ENCODE measurements around the gene NUP210. TPM values are rescaled to one million over a fixed set of nuclear protein-coding genes. Genes with fewer than 3 reads are reported as not detected.

The NUP210 gene
- polyA plus RNA-seq, 1 experiment = 0.32 TPM

DNA sequence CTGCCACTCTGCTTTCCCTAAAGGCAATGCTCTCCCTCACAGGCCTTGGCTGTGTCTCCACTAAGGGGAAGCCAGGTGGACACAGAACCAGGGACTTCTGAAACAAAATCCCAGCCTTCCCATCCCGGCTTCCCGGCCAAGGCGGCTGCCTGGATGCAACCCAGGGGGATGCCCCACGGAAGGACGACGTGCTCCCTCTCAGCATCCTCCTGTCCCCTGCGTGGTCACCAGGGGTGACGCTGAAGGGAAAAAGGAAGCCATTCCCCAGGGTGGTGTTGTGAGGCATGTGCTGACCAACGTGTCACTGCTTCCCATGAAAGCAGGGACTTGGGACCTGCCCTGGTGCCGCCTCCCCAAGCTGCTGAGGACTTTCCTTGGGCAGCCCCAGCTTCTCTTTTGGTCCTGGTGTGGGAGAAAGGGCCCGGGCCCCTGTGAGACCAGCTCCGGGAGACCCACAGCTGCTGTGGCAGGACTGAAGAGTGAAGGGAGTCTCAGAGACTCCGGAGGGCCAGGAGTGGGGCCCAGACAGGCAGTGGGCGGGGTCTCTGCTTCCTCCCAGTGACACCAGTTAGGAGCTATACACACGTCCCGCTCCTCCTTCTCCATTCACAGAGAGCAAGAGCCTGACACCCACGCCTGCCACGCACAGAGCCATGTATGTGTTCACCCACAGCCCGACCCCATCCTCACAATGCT, 139.2 kb downstream of the NUP210 start:
- no peak for DNase-seq (ENCODE audit: low read depth)
- no peak overlapping the region for H3K4me3 ChIP-seq (ENCODE audit: low read depth, low read length)
- H3K36me3 ChIP-seq (ENCODE audit: control insufficient read depth, insufficient read depth, low read length) = no peaks in the 10 kb centered on the region
- CTCF ChIA-PET = no interaction called here
- TF ChIP-seq, protein P1, sequence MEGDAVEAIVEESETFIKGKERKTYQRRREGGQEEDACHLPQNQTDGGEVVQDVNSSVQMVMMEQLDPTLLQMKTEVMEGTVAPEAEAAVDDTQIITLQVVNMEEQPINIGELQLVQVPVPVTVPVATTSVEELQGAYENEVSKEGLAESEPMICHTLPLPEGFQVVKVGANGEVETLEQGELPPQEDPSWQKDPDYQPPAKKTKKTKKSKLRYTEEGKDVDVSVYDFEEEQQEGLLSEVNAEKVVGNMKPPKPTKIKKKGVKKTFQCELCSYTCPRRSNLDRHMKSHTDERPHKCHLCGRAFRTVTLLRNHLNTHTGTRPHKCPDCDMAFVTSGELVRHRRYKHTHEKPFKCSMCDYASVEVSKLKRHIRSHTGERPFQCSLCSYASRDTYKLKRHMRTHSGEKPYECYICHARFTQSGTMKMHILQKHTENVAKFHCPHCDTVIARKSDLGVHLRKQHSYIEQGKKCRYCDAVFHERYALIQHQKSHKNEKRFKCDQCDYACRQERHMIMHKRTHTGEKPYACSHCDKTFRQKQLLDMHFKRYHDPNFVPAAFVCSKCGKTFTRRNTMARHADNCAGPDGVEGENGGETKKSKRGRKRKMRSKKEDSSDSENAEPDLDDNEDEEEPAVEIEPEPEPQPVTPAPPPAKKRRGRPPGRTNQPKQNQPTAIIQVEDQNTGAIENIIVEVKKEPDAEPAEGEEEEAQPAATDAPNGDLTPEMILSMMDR (IDR thresholded peaks at IDR 0.05; ENCODE audit: insufficient read depth, low read depth, low read length) = no peak
- peaks cover 25% of the 10 kb centered on the region for H3K27me3 ChIP-seq (ENCODE audit: control insufficient read depth, insufficient read depth, low read length)
- POLR2A ChIA-PET = no interaction called here

GRCh38 chr3:13280122-13280790, 139.9 kb downstream of the NUP210 start:
- POLR2A ChIA-PET = interaction anchor here (0.6 kb wide), 1 partner anchor 411 kb away, joined by 3 read pairs; no protein-coding TSS in a partner anchor
- H3K4me3 ChIP-seq (ENCODE audit: low read depth, low read length) = no peak overlapping the region
- CTCF ChIA-PET = no interaction called here
- TF ChIP-seq, protein P1 (IDR thresholded peaks at IDR 0.05; ENCODE audit: insufficient read depth, low read depth, low read length) = no peak
- no peak for DNase-seq (ENCODE audit: low read depth)
- H3K27me3 ChIP-seq (ENCODE audit: control insufficient read depth, insufficient read depth, low read length) = peaks cover 29% of the 10 kb centered on the region
- no peaks in the 10 kb centered on the region for H3K36me3 ChIP-seq (ENCODE audit: control insufficient read depth, insufficient read depth, low read length)

GRCh38 chr3:13279532-13279910, 140.6 kb downstream of the NUP210 start:
- DNase-seq (ENCODE audit: low read depth) = no peak
- Histone ChIP-seq H3K27me3 (ENCODE audit: control insufficient read depth, insufficient read depth, low read length) (peaks cover 25% of the 10 kb centered on the region), H3K4me3 (ENCODE audit: low read depth, low read length) (no peak overlapping the region), H3K36me3 (ENCODE audit: control insufficient read depth, insufficient read depth, low read length) (no peaks in the 10 kb centered on the region)
- ChIA-PET POLR2A (no interaction called here), CTCF (no interaction called here)
- TF ChIP-seq, protein P1 (IDR thresholded peaks at IDR 0.05; ENCODE audit: insufficient read depth, low read depth, low read length) = no peak

DNA sequence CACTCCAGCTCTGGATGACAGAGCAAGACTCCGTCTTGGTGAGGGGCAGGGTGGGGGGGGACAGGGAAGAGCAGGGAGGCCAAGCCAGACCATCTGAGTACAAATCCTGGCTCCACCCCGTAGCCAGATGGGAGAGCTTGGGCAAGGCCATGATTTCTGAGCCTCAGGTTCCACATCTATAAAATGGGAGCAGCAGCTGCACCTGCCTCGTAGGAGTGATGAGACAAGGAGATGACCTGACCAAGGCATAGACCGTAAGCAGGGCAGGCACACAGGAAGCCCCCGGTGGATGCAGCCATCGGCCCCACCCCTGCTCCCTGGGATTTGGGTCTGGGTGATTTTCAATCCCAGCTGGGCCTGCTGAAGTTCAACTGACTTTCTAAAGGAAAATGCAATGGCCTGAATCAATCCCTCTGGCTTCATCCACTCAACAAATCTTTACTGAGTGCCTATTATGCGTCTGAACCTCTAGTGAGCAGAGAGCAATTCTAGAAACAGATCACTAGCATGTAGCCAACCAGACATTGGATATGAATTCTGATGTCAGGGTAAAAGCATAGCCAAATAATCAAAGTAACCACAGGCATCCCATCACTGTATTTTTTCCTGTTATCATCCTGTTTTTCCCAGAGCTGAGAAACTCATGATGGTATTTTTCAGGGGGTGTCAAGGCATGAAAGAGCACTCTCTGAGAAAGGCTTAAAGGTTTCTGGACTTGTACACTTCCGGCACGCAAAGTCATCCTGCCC, 141.2 kb downstream of the NUP210 start:
- POLR2A ChIA-PET = no interaction called here
- CTCF ChIA-PET = no interaction called here
- DNase-seq (ENCODE audit: low read depth) = no peak
- TF ChIP-seq, protein P1 (IDR thresholded peaks at IDR 0.05; ENCODE audit: insufficient read depth, low read depth, low read length) = no peak
- no peaks in the 10 kb centered on the region for H3K36me3 ChIP-seq (ENCODE audit: control insufficient read depth, insufficient read depth, low read length)
- H3K27me3 ChIP-seq (ENCODE audit: control insufficient read depth, insufficient read depth, low read length) = peaks cover 24% of the 10 kb centered on the region
- H3K4me3 ChIP-seq (ENCODE audit: low read depth, low read length) = no peak overlapping the region

- H3K27me3 ChIP-seq (ENCODE audit: control insufficient read depth, insufficient read depth, low read length) = peaks cover 19% of the 10 kb centered on the region
- H3K36me3 ChIP-seq (ENCODE audit: control insufficient read depth, insufficient read depth, low read length) = no peaks in the 10 kb centered on the region
- no peak for DNase-seq (ENCODE audit: low read depth)
- TF ChIP-seq, protein P1 (IDR thresholded peaks at IDR 0.05; ENCODE audit: insufficient read depth, low read depth, low read length) = no peak
- ChIA-PET CTCF (no interaction called here), POLR2A (no interaction called here)
- no peak overlapping the region for H3K4me3 ChIP-seq (ENCODE audit: low read depth, low read length)
Observed at GRCh38 chr3:13277860-13278531, 142.1 kb downstream of the NUP210 start.
